T1000 (cell line): ENCODE data around the gene NDUFB8.
A peak's percentile ranks its signal among the peaks of the same experiment; 100 is the strongest.

Experiments used
- DNase-seq: peaks from one replicate; lab custom pipeline; 2025; ENCODE audit warnings: mixed read lengths; lab: John Stamatoyannopoulos, UW

NDUFB8 gene

GRCh38 chr10:100507357-100507732 is 22.3 kb downstream of the NDUFB8 start:
- no peak for DNase-seq

- DNase-seq, result peak; percentile 42
These were observed 22.9 kb downstream of the NDUFB8 start for GRCh38 chr10:100506596-100507356.

- no peak for DNase-seq
These were observed 24.5 kb downstream of the NDUFB8 start for GRCh38 chr10:100505164-100505563.

GRCh38 chr10:100504096-100504495 is 25.6 kb downstream of the NDUFB8 start:
- no peak for DNase-seq

GRCh38 chr10:100502926-100503494 is 26.7 kb downstream of the NDUFB8 start:
- DNase-seq, result no peak

GRCh38 chr10:100501423-100501822 is 28.2 kb downstream of the NDUFB8 start:
- DNase-seq, result no peak

- no peak for DNase-seq
These were observed 31.6 kb downstream of the NDUFB8 start for GRCh38 chr10:100498059-100498458.

- no peak for DNase-seq
These were observed 33.1 kb downstream of the NDUFB8 start for GRCh38 chr10:100496567-100496966.

- DNase-seq, result no peak
These were observed 39.1 kb downstream of the NDUFB8 start for GRCh38 chr10:100490531-100490930.

GRCh38 chr10:100489396-100489795 is 40.3 kb downstream of the NDUFB8 start:
- no peak for DNase-seq

GRCh38 chr10:100487529-100487928 is 42.1 kb downstream of the NDUFB8 start:
- no peak for DNase-seq

GRCh38 chr10:100485801-100486495 is 43.7 kb downstream of the NDUFB8 start:
- DNase-seq, result no peak

- no peak for DNase-seq
These were observed 44.3 kb downstream of the NDUFB8 start for GRCh38 chr10:100485366-100485765.

- DNase-seq, result no peak
These were observed 45.6 kb downstream of the NDUFB8 start for GRCh38 chr10:100483876-100484666.

GRCh38 chr10:100482834-100483185 is 46.9 kb downstream of the NDUFB8 start:
- no peak for DNase-seq

- peak; percentile 12 for DNase-seq
These were observed 47.4 kb downstream of the NDUFB8 start for GRCh38 chr10:100482181-100482833.

GRCh38 chr10:100481462-100482081 is 48.1 kb downstream of the NDUFB8 start:
- DNase-seq, result peak; percentile 87

- no peak for DNase-seq
These were observed 49.7 kb downstream of the NDUFB8 start for GRCh38 chr10:100480002-100480401.

- no peak for DNase-seq
These were observed 50.6 kb downstream of the NDUFB8 start for GRCh38 chr10:100479037-100479436.

- no peak for DNase-seq
These were observed 51.7 kb downstream of the NDUFB8 start for GRCh38 chr10:100477970-100478369.
